Peyer's patch (tissue), 4 donors: ENCODE measurements around the gene KLHL41.

Experiments
- CTCF ChIP-seq, 6 experiments: fragments of 450-650 bp in 4 of 6; fragments of 200-600 bp in 2 of 6; sonication (generic) in 1 of 6; IDR thresholded peaks; one replicate each; pipeline ENCODE4 v1.5.1; 2017 to 2019; ENCODE audit warnings: antibody characterized with exemption in 6 of 6, mild to moderate bottlenecking in 3 of 6, moderate library complexity in 1 of 6
- POLR2A ChIP-seq, 2 donors: fragments of 450-650 bp; IDR thresholded peaks; one replicate each; pipeline ENCODE4 v1.5.1; 2017; ENCODE audit warnings: antibody characterized with exemption in 2 of 2, mild to moderate bottlenecking in 2 of 2, moderate library complexity in 2 of 2

- no peak for TF ChIP-seq POLR2A (IDR thresholded peaks at IDR 0.05)
- no peak for TF ChIP-seq CTCF (IDR thresholded peaks at IDR 0.05)
Measured at GRCh38 chr2:169464882-169465281, 44.6 kb upstream of the KLHL41 start.
